Left hindlimb (tissue), 1 donor: ENCODE results near the gene AXL.
"Not testable (repeated sequence)": the region's sequence is repeated elsewhere in the genome, so short reads cannot be mapped to it uniquely, and the experiment has no call there.

Experiments
- DNase-seq: peaks from one replicate; pipeline ENCODE4 v3.0.0-alpha.2; 2018

AXL gene

DNA sequence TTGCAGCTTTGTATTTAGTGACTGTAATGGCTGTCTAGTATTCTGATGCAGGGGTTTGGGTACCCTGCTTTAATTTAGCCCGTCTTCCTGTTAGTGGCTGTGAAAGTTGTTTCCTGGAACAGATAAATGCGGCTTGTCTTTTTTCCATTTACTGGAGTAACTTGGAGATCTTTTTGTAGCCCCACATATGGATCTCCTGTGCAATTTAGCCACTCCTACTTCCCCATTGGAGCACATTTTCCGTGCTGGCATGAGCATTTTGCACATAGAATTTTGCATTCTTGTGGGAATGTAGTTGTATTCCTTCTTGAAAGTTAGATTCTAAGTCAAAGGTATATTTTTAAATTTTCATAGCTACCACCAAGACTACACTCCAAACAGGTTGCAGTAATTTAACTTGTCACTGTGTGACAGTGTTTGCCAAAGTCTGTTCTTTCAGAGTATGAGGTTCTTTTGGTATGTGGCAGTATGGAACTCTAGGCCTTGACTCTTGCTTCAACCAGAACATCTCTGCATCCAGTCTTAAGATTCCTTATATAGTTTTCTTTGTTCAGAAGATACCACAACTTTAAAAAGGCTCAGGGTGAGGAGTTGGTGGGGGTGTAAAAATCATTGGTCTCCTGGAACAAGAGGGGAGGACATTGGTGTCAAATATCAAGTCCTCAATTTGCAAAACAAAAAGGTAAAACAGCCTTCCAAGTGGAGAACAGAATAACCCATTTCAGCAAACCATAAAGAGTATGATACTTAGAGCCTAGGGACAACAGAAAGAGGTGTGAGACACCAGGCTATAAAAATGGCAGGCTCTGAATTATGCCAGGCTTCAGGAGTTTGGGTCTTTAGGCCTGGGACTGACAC lies 69.9 kb downstream of the AXL start:
- no peak for DNase-seq

DNA sequence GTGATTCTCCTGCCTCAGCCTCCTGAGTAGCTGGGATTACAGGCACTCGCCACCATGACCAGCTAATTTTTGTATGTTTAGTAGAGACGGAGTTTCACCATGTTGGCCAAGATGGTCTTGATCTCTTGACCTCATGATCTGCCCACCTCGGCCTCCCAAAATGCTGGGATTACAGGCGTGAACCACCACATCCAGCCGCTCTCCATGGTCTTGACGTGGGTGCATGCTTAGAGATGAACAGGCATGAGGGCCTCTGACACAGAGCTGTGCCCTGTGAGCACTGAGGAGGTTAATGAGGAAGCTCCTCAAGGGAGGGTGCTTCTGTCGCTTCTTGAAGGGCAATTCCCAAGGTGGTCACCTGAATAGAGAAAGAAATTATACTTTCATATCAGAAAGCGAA lies 70.8 kb downstream of the AXL start:
- not testable (repeated sequence) for DNase-seq

DNA sequence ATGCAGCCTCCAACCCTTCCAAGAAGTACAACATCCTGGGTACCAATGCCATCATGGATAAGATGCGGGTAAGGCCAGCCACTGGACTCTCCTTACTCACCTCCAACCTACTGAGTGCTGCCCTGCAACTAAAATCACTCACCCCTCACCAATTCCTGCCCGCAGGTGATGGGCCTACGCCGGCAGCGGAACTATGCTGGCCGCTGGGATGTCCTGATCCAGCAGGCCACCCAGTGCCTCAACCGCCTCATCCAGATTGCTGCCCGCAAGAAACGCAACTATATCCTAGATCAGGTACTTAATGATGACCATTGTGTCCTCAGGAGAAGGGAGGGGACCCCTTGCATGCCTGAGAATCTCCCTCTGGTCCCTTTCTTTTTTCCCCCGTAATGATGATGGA lies 75.4 kb downstream of the AXL start:
- no peak for DNase-seq

GRCh38 chr19:41295499-41295898 lies 76.5 kb downstream of the AXL start:
- no peak for DNase-seq

- DNase-seq = no peak
These were observed 77.4 kb downstream of the AXL start for GRCh38 chr19:41296433-41296871.

GRCh38 chr19:41297628-41298347 lies 78.8 kb downstream of the AXL start:
- no peak for DNase-seq

DNA sequence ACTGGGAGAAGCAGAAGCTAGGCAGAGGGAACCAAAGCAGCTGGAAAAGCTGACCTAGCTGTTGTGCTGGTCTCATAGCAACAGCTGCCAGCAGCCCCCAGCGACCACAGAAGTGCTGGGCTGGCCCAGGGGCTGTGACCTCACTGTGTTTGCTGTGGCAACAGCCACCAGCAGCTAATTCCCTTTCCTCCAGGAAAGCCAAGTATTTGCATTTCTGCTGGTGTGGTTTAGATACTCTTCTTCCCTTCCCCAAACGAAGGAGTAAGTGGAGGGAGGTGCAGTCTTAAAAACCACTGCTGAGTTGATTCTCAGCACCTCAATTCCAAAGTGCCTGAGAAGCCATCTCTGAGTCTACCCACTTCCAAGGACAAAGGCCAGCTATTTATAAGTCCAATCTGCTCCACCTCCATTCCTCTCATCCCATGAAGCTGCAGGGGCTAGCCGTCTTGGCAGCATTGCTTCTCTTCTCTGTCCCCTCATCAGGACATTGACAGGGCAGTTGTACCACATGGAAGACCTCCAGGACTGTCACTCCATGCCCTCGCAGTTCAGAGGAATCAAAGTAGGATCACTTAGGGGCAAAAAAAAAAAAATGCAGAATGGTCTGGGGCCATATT lies 79.4 kb downstream of the AXL start:
- DNase-seq = peak; percentile 93

GRCh38 chr19:41299046-41299754 lies 80.2 kb downstream of the AXL start:
- no peak for DNase-seq

DNA sequence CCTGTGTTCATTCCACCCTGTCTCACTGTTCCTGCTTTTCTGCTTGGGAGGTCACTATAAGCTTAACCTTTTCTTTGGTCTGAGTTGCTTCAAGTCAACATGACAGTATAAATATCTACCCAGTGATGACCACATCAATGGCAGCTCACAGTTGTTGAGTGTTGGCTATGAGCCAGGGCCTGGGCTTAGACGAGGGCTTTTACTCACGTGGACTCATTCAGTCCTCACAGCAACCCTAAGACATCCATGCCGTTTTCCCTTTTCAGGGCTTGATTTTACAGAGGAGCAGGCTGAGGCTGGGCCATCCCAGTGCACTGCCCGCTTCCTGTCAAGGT lies 80.7 kb downstream of the AXL start:
- DNase-seq = peak; percentile 76

DNA sequence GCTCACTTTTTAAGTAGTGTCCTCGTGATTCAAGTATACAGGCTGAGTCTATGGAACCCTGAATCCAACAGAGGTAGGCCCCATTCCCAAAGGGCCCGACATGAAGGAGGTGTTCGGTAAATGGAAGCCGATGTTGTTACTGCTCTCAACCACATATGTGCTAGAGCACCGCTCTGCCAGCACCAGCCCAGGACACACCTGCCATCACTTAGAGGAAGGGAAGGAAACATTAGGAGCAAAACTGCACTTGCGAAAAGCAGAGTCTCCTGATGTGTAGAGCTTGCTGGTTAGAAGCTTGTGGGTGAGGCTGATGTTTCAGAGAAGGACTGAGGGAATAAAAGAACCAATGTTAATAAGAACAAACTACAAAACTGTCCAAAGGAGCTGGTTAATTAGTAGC lies 81.5 kb downstream of the AXL start:
- DNase-seq = no peak

GRCh38 chr19:41302624-41303351 lies 83.8 kb downstream of the AXL start:
- DNase-seq = no peak

GRCh38 chr19:41303954-41304353 lies 84.9 kb downstream of the AXL start:
- DNase-seq = no peak

- no peak for DNase-seq
These were observed 85.9 kb downstream of the AXL start for GRCh38 chr19:41304706-41305483.

DNA sequence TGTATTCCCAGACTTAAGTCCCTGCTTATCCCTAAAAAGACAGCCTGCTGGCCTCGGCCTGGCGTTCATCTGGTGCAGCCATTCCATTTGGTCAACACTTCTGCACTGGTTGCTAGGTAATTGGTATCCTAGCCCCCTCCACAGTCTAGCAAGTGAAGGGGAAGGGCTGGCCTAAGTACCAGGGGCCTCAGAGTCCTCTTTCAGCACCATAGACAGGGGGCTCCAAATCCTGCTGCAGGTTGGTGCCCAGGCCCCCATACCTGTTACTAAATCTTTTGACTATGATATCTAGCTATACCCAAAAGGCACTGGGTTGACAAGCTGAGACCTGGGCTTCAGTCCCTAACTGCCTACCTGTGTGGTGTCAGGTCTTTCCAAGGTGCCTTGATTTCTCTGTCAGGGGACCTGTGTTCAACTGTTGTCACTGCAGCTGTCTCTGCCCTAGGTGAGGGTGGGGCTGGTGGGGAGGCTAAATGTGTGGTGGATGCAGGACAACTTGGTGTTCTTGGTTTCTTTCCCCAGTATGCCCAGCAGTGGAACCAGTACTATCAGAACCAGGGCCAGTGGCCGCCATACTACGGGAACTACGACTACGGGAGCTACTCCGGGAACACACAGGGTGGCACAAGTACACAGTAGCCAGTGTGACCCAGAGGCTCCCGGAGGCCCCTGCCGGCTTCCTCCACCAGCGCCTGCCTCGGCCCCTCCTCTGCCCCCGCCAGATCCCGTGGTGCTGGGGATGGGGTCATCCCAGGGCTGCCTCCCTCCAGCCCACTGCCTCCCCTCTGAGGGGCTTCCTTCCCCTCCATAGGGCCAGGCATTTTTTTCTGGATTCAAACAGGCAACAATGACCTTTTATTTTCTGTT lies 87.1 kb downstream of the AXL start:
- DNase-seq = no peak

DNA sequence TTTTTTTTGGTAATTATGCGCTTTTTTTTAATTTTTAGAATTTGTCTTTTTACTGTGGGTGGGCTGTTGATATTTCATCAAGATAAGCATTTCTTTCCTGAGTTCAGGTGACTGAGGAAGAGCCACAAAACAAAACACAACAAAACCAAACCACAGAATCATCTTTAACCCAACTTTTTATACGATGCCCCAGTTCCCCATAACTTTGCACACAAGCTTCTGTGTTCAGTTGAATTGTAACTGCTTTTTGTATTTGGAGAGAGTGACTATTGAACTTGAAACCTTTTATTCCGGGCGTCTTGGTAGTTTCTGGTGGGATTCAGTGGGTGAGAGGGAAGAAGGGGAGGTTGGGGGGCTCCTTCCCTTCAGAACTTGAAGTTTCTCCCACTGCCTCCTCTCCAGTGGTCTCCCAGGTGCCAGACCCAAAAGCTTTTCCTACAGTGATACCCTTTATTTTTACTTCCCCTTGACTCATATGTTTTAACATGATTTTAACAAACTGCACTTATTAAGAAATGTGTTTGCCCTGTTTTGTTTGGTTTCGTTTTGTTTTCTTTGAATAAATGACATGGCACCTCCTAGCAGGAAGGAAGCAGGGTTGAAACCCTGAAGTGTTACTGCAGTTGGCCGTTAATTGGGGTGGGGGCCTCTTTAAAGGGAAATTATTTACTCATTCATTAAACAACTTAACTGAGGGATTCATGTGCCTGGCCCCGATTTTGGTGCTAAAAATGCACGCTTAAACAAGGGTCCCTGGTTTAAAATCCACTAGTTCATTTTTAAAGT lies 88.3 kb downstream of the AXL start:
- no peak for DNase-seq

DNA sequence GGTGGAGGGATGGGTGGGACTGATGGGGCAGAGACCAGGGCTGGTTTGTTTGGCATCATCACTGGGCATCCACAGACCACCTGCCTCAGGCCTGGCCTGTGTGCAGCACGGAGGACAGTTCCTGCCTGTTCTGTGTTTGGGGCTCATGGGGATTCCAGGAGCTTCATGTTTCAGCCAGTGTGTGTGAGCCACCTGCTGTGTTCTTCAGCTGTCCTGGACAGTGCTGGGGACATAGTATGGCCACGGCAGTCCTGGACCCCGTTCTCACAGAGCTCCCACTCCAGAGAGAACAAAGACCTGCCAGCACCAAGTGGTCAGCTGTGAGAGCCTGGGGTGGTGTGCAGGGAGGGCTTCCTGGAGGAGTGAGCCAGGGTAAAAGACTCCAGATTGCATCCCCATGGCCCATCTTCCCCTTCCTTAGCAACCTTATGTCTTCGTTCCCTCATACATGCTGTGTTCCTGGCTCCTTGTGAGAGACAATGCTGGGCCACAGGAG lies 89.0 kb downstream of the AXL start:
- DNase-seq = no peak

DNA sequence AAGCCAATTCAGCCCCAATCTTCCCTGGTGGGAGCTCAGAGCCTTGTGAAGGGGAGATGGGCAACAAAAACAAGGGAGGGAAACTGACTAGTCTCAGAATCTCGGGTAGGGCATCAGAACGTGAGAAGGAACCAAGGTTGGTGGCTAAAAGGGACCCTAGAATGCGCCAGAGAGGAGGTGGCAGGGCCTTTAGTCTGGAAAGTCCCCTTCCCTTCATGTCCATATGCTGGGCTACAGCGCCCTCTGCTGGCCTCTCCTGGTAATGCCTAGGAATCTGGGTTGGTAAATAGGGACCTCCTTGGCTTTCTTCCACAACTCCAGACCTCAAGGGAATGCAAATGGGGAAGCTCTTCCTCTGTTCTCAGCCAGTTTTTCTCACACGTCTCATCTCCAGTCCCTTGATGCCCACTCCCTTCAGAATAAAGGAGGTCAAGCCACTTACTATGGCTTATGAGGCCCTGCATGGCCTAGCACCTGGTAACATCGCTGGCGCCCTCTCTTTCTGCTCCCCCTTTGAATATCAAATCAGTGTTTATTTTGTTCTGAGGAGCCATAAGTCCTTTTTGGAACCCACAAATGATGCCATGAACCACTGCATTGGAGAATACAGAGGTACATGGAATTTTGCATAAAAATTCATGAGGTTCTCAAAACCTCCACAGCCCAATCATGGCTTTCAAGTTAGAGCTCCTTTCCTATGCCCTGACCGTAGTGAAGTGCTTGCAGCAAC lies 89.6 kb downstream of the AXL start:
- DNase-seq = peak; percentile 90

DNA sequence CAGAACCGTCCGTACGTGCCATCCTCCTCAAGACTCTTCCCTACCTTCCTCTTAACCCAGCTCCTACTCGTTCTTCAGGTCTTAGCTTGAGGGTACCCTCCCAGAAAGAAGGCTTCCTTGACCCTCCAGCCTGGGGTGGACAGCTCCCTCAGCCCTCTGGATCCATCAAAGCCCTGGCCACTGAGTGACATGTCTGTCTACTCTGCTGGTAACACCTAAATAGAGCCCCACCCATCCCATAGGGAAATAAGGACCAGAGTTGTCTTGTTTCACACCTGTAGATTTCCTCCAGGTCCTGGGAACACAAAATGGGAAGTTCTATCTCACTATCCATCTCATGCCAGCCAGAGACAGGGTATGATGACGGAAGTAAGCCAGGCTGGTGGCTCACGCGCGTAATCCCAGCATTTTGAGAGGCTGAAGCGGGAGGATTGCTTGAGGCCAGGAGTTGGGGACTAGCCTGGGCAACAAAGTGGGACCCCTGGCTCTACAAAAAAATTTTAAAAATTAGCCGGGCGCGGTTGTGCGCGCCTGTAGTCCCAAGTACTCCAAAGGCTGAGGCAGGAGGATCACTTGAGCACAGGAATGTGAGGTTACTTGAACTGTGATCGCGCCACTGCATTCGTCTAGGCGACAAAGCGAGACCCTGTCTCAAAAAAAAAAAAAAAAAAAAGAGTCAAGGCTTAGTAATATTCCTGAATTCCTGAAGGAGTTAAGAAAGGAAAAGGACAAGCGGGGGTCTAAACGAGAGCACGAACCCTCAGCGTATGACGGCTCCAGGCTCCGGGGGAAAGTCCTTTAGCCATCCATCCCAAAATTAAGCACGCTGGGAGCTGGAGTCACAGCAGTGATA lies 90.4 kb downstream of the AXL start:
- DNase-seq = no peak
